Measurements from ENCODE around the gene CYBB. TPM values are rescaled to one million over a fixed set of nuclear protein-coding genes. Genes with fewer than 3 reads are reported as not detected.
"Not testable (repeated sequence)": the region's sequence is repeated elsewhere in the genome, so short reads cannot be mapped to it uniquely, and the experiment has no call there.

Gene CYBB
- total RNA-seq, 1 donor from 2014 or later, result not detected

- no peak for TF ChIP-seq CTCF (IDR thresholded peaks at IDR 0.05)
- no peak overlapping the region for H3K27ac Mint-ChIP-seq (ENCODE audit: unreplicated experiment)
- no peak for DNase-seq (ENCODE audit: extremely low spot score, unreplicated experiment)
- H3K4me3 Mint-ChIP-seq (ENCODE audit: unreplicated experiment), result no peak overlapping the region
- H3K4me1 Mint-ChIP-seq (ENCODE audit: unreplicated experiment), result no peaks in the 10 kb centered on the region
- no peaks in the 10 kb centered on the region for H3K36me3 Mint-ChIP-seq (ENCODE audit: unreplicated experiment)
- H3K9me3 Mint-ChIP-seq (ENCODE audit: unreplicated experiment), result no peaks in the 10 kb centered on the region
- peaks cover 11% of the 10 kb centered on the region for H3K27me3 Mint-ChIP-seq (ENCODE audit: unreplicated experiment)
These were observed 12.4 kb upstream of the CYBB start for GRCh38 chrX:37767430-37767829.

DNA sequence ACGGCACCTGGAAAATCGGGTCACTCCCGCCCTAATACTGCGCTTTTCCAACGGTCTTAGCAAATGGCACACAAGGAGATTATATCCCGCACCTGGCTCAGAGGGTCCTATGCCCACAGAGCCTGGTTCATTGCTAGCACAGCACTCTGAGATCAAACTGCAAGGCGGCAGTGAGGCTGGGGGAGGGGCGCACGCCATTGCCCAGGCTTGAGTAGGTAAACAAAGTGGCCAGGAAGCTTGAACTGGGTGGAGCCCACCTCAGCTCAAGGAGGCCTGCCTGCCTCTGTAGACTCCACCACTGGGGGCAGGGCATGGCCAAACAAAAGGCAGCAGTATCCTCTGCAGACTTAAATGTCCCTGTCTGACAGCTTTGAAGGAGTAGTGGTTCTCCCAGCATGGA, 11.0 kb upstream of the CYBB start:
- H3K4me1 Mint-ChIP-seq (ENCODE audit: unreplicated experiment); H3K36me3 Mint-ChIP-seq (ENCODE audit: unreplicated experiment); H3K27ac Mint-ChIP-seq (ENCODE audit: unreplicated experiment); H3K4me3 Mint-ChIP-seq (ENCODE audit: unreplicated experiment); DNase-seq (ENCODE audit: extremely low spot score, unreplicated experiment); H3K9me3 Mint-ChIP-seq (ENCODE audit: unreplicated experiment): not testable (repeated sequence)
- H3K27me3 Mint-ChIP-seq (ENCODE audit: unreplicated experiment), result peaks cover 11% of the 10 kb centered on the region

DNA sequence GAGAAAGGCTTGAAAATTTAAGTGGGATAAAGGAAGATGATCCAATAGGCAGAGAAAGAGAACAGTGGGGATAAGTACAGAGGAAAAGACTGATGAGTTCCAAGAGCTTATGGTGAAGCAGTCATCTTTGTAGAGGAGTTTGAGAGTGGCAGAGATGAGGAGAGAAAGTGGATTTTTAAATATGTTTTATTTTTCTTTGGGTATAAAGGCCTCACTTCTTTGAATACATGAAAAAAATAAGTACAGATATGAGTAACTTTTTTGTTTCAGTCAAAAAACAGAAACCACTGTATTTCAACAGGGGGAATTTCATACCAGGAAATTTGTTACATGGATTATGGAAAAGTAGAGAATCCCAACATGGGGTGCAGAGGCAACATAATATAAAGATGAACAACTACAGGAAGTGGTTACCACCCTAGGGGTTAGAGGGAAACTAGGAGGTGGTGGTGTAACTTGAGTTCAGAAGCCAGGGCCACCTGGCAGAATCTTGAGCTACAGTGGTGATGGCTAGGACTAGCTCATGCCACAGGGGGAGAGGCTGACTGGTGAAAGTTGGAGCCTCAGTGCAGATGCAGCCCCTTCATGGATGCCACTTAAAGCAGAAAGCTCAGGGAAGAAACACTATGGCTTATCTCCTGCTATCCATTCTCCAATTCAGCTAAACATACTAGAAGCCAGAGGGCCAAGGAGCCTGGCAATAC, 3.4 kb upstream of the CYBB start:
- Mint-ChIP-seq H3K27ac (ENCODE audit: unreplicated experiment) (no peak overlapping the region), H3K36me3 (ENCODE audit: unreplicated experiment) (no peaks in the 10 kb centered on the region)

GRCh38 chrX:37776987-37777325, 2.9 kb upstream of the CYBB start:
- TF ChIP-seq CTCF (IDR thresholded peaks at IDR 0.05), result no peak
- no peaks in the 10 kb centered on the region for H3K4me1 Mint-ChIP-seq (ENCODE audit: unreplicated experiment)
- H3K9me3 Mint-ChIP-seq (ENCODE audit: unreplicated experiment), result no peaks in the 10 kb centered on the region
- no peaks in the 10 kb centered on the region for H3K36me3 Mint-ChIP-seq (ENCODE audit: unreplicated experiment)
- H3K27me3 Mint-ChIP-seq (ENCODE audit: unreplicated experiment), result peaks cover 4% of the 10 kb centered on the region
- no peak for DNase-seq (ENCODE audit: extremely low spot score, unreplicated experiment)
- H3K4me3 Mint-ChIP-seq (ENCODE audit: unreplicated experiment), result no peak overlapping the region
- H3K27ac Mint-ChIP-seq (ENCODE audit: unreplicated experiment), result no peak overlapping the region

More for the DNA sequence above, 3.4 kb upstream of the CYBB start:
- no peaks in the 10 kb centered on the region for H3K9me3 Mint-ChIP-seq (ENCODE audit: unreplicated experiment)
- TF ChIP-seq CTCF (IDR thresholded peaks at IDR 0.05), result no peak
- no peaks in the 10 kb centered on the region for H3K4me1 Mint-ChIP-seq (ENCODE audit: unreplicated experiment)
- DNase-seq (ENCODE audit: extremely low spot score, unreplicated experiment), result no peak
- H3K4me3 Mint-ChIP-seq (ENCODE audit: unreplicated experiment), result no peak overlapping the region
- H3K27me3 Mint-ChIP-seq (ENCODE audit: unreplicated experiment), result peaks cover 5% of the 10 kb centered on the region

- Mint-ChIP-seq H3K4me1 (ENCODE audit: unreplicated experiment) (no peaks in the 10 kb centered on the region), H3K27me3 (ENCODE audit: unreplicated experiment) (peaks cover 4% of the 10 kb centered on the region), H3K4me3 (ENCODE audit: unreplicated experiment) (no peak overlapping the region), H3K27ac (ENCODE audit: unreplicated experiment) (no peak overlapping the region), H3K36me3 (ENCODE audit: unreplicated experiment) (no peaks in the 10 kb centered on the region), H3K9me3 (ENCODE audit: unreplicated experiment) (no peaks in the 10 kb centered on the region)
- TF ChIP-seq CTCF (IDR thresholded peaks at IDR 0.05), result no peak
- DNase-seq (ENCODE audit: extremely low spot score, unreplicated experiment), result no peak
These were observed 1.2 kb downstream of the CYBB start for GRCh38 chrX:37781081-37781480.

GRCh38 chrX:37781814-37782213, 2.0 kb downstream of the CYBB start:
- DNase-seq (ENCODE audit: extremely low spot score, unreplicated experiment), result no peak
- no peaks in the 10 kb centered on the region for H3K4me1 Mint-ChIP-seq (ENCODE audit: unreplicated experiment)
- no peaks in the 10 kb centered on the region for H3K36me3 Mint-ChIP-seq (ENCODE audit: unreplicated experiment)
- no peaks in the 10 kb centered on the region for H3K9me3 Mint-ChIP-seq (ENCODE audit: unreplicated experiment)
- TF ChIP-seq CTCF (IDR thresholded peaks at IDR 0.05), result no peak
- no peak overlapping the region for H3K27ac Mint-ChIP-seq (ENCODE audit: unreplicated experiment)
- H3K27me3 Mint-ChIP-seq (ENCODE audit: unreplicated experiment), result peaks cover 4% of the 10 kb centered on the region
- no peak overlapping the region for H3K4me3 Mint-ChIP-seq (ENCODE audit: unreplicated experiment)
